CD4-positive, alpha-beta T cell treated with Interleukin-4 for 1 hour (primary cell): ENCODE results near the gene CASP9.
"Not testable (repeated sequence)": the region's sequence is repeated elsewhere in the genome, so short reads cannot be mapped to it uniquely, and the experiment has no call there.

Source experiments
- DNase-seq, 2 donors: peaks; one replicate each; pipeline ENCODE4 v3.0.0-alpha.2; 2020 to 2022

Gene CASP9

DNA sequence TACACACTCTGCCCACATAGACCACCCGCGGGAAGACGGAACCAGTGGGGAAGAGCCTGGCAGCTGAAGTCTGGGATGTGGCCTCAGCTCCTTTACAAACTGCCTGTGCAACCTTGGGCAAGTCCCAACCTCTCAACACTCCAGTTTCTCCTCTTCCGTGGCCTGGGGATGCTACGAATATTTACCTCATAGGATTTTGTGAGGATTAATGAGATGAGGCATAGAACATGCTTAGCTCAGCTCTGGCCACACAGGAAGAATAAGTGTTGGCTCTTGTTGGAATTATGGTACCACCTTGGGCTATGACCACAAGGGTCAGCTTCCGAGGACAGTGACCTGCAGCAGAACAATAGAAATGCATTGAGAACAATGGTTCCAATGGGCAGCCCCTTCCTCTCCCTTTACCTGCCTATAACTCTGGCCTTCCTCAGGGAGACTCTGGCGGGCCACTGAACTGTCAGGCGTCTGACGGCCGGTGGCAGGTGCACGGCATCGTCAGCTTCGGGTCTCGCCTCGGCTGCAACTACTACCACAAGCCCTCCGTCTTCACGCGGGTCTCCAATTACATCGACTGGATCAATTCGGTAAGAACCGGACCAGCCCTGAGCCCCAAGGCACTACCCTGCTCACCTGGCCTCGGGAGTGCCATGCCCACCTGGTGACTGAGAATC, 56.9 kb downstream of the CASP9 start:
- not testable (repeated sequence) for DNase-seq

DNA sequence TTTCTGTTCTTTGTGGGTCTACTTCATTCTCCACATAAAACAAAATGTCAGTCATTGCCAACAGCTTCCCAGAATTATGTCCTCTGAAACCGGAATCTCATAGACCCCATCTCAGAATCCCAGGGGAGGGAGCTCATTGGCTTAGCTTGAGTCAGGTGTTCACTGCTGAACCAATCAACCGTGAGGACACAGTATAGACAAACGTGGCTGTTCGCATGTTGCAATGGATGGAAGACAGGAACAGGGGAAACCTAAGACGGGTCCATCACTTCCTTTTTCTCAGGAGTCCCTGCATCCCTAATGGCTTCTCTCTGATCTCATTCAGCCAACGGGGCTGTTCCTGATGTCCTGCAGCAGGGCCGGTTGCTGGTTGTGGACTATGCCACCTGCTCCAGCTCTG, 58.3 kb downstream of the CASP9 start:
- no peak for DNase-seq

DNA sequence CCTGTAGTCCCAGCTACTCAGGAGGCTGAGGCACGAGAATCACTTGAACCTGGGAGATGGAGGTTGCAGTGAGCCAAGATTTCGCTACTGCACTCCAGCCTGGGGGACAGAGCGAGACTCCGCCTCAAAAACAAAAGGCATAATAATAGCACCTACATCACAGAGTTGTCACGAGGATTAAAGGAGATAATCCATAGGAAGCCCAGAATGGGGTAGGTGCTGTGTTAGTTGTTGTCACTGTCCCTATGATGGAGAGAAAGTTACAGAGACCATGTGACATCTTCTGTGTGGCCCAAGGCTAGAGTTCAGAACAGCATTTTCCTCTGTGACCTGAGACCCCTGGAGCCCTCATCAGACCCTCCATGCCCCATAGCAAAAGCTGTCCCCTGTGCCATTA, 60.1 kb downstream of the CASP9 start:
- not testable (repeated sequence) for DNase-seq

DNA sequence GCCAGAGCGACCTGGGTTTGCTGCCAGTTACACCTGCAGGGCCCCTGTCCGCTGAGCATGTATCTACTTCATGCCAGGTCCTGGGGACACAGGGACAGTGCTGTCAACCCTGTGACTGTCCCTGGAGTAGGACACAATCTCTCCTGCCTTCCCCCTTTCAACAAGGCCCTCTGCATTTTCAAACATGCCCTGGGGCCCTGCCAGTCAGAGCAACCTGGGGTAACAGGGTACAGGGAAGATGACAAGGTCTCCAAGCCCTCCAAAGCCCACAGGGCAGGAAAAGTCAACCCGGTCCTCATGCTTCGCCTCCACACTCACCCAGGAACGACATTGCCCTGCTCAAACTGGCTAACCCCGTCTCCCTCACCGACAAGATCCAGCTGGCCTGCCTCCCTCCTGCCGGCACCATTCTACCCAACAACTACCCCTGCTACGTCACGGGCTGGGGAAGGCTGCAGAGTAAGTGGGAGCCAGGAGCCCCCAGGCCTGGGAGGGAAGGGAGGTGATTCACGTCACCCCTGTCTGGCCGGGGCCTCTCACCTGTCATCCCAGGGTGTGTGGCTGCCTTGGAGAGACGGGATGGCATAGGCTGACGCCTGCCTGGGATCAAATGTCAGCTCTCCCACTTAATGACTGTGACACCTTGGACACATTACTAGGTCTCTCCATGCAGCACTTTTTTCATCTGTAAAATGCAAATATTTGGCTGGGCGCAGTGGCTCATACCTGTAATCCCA, 60.8 kb downstream of the CASP9 start:
- DNase-seq = not testable (repeated sequence)

DNA sequence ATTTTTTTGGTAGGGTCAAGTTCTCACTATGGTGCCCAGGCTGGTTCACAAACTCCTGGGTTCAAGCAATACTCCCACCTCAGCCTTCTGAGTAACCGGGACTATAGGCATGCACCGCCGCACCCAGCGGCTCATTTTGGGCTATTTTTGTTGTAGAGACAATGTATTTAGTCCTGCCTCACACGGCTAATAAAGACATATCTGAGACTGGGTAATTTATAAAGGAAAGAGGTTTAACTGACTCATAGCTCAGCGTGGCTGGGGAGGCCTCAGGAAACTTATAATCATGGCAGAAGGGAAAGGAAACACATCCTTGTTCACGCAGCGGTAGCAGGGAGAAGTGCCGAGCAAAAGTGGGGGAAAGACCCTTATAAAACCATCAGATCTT, 63.3 kb downstream of the CASP9 start:
- no peak for DNase-seq

DNA sequence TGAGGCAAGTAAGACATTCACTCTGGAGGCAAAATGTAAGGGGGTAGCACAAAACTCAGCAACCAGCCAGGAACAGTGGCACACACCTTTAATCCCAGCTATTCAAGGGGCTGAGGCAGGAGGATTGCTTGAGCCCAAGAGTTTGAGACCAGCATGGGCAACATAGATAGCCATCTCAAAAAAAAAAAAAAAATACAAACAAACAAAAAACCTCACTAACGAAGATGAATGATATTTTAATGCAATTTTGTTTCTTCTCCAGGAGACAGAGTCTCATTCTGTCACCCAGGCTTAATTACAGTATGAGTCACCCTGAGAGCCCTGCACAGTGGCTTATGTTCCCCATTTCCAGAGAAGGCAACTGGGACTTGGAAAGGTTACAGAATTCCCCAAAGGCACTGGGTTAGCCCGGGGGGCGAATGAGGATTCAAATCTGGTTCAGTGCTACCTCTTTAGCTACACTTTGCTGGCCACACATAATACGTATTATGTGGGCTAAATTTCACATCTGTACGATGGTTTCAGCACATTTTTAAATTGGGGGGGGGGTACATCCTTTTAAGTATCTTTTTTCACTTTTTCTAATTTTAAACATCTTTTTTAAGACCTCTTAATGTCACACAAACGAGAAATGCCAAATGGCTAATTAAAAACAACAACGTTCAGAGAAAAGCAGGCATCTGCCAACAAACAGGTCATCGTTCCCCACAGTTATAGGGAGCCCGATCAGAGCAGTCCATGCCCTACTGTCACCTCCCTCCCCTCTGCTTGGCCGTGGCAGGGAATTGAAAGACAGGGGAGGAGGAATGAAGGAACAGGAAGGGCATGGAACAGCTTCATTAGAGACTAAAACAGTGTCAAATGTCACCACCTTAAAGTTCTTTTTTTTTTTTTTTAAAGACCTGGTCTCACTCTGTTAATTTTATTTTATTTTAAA, 64.0 kb downstream of the CASP9 start:
- DNase-seq = no peak

DNA sequence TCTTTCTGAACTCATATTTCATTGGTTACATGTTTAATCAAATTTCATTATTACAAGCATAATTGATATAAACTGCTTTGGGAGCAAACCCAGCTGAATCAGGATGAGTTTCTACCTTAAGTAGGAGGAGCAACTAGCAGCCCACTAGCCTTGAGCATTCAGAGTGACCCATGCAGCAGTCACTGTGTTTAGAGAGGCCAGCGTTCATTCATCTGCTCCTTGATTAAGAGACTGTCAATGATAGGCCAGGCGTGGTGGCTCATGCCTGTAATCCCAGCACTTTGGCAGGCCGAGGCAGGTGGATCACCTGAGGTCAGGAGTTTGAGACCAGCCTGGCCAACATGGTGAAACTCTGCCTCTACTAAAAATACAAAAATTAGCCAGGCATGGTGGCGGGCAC, 65.6 kb downstream of the CASP9 start:
- DNase-seq = not testable (repeated sequence)

DNA sequence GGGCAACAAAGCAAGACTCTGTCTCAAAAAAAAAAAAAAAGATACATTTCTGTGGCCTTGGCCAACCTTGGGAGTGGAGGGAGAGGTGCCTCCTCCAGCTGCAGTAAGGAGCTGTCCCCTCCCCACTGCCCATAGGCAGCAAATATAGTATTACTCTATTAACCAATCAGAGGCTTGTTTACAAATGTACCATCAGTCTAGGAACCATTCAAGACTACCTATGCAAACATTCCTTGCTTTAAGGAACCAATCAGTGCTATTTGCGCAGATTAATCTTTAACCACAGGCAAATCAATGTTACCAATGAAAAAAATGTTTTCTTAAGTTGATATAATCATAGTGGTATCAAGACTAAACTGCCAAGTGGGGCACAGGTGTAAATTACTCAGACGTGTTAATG, 66.4 kb downstream of the CASP9 start:
- DNase-seq = no peak

DNA sequence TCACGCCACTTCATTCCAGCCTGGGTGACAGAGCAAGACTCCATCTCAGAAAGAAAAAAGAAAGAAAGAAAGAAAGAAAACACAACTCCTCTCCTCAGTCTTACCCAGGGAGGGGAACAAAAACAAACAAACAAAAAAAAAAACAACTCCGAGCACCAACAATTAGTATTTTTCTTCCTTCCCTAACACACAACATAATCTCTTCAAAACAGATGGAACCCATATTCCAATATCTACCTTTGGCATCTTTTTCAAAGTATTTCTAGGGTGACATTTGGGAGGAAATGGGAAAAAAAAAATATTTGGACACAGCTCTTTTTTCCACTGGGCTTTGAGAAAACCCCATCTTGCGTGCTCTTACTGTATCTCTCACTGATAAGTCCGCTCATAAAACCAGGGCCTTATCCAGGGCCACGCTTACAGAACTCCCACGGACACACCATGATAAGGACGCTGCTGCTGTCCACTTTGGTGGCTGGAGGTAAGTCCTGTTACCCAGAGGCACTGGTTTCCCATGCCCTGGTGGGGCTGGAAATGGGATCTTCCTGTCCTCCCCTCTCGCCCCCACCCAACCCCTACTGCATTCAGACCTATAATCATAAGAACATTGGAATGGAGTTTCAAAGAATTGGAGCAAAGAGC, 67.6 kb downstream of the CASP9 start, which contains the start of gene CELA2A:
Gene CELA2A (plus strand): TSS at position 420 of the 642 bp plus-strand sequence. CDS start 22 bp downstream, at position 442.
- no peak for DNase-seq

DNA sequence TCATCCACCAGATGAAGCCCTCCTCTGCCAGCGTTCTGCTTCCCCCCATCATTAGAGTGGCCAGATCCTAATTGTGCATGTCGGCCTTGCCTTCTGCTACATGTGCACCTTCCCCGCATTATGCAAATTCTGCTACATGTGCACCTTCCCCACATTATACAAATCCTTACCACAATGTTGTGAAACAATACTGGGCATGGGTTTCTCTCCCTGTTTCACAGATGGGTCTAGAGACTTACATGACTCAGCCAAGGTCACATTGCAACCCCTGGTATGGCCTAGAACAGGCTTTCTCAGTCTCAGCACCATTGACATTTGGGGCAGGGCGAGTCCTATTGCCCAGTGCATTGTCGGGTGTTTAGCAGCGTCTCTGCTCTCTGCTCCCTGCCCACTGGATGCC, 68.5 kb downstream of the CASP9 start:
- DNase-seq = no peak

DNA sequence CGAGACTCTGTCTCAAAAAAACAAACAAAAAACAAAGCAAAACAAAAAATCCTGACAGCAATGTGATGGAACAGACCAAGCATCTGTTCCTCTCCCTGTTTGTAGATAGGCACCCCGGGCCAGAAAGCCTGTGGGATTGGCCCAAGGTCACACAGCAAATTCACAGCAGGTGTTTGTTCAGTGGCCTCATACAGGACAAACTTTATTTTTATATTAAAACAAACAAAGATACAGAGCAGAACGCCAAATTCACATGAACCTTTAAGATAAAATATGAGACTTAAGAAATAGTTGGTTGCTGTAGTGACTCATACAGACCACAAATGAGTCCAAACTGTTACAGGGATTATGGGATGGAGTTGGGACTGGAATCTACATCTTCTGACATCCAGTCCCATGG, 69.8 kb downstream of the CASP9 start:
- DNase-seq = no peak

DNA sequence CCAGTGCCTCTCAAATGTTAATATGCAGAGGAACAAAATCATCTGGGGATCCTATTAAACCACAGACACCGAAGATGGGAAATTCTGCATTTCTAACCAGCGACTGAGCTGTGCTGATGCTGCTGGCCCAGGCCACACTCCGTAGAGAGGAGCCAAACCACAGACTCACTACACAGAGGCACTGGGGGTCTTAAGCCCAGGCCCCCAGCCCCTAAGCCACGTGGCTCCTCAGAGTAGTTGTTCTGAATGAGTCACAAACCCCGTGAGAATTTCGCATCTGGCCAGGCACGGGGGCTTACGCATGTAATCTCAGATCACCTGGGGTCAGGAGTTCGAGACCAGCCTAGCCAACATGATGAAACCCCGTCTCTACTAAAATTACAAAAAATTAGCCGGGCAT, 70.3 kb downstream of the CASP9 start:
- no peak for DNase-seq

DNA sequence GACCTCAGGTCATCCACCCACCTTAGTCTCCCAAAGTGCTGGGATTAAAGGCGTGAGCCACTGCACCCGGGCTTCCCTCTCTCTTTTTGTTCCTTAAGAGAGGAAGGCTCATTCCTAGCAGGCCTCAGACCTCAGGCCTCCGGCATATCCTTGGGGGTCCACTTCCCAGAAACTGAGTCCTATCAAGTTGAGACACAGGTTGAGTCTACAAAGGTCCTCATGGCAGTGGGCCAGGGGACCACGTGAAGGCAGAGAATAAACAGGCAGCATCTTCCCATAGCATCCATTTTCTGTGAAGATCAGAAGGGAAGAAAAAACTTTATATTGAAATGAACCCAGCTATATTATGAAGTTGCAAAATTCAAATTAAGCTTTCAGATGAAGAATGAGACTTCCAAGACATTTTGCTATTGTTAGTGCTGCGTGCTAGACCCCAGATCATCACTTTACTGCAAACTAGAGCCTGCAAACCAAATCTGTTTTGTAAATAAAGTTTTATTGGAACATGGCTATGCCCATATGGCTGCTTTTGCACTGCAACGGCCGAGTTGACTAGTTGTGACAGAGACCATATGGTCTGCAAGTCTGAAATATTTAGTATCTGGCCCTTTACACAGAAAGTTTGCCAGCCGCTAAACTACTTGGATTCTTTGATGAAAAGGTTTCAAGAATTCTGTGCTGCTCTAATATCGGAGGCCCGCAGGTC, 71.0 kb downstream of the CASP9 start:
- no peak for DNase-seq

DNA sequence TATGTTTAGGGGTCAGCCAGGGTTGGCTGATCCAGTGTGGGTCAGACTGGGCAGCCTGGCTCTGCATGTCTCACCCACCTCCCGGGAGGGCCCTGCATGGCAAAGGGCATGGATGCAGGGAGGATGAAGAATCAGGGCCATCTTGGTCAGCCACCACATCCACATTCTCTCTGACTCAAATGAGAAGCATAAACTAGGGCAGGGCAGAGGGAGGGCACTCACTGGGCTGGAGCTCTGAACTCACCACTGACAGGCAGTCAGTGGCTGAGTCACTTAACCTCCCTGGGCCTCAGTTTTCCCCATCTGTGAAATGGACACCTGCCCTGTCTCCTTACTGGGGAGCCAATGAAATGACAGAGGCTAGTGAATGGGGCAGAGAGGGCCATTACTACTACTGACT, 71.8 kb downstream of the CASP9 start:
- no peak for DNase-seq

DNA sequence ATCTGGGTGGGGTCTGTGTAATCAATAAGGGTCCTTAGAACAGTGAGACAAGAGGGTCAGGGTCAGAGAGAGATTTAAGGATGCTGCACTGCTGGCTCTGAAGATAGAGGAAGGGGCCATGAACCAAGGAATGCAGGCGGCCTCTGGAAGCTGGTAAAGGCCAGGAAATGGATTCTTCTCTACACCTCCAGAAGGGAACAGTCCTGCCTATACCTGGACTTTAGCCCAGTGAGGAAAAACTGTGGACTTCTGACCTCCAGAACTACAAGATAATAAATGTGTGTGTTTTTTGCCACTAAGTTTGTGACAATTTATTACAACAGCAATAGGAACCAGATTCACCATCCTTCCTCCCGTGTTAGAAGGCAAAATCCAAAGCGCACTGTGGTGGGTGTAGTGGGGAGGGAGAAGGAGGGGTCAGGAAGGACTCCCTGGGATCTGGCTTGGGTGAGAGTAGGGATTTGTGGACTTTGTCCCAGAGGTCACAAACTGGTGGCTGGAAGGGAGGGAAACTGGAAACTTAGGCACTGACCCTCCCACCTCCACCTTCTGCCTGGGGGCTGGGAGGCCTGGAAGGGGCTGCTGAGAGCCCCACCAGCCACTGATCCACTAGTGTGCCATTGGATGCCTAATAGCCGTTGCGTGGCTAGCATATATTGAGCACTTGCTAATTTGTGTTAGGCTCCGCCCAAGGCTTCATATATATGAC, 72.8 kb downstream of the CASP9 start:
- no peak for DNase-seq

DNA sequence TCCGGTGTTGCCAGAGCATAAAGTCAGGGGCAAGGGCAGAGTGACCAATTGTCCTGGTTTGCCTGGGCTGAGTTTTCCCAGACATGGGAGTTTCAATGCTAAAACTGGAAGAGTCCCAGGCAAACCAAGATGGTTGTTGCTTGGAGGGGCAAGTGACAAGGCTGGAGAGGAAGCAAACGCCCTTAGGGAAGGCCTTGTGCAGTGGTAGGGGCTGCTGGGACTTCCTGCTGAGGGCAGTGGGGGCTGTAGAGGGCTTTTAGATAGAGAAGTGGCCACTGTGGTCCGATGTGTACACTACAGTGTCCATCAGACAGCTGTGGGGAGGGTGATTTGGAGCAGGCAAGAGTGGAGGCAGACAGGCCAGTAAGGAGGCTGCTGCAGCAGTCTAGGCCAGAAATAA, 74.4 kb downstream of the CASP9 start:
- DNase-seq = no peak

DNA sequence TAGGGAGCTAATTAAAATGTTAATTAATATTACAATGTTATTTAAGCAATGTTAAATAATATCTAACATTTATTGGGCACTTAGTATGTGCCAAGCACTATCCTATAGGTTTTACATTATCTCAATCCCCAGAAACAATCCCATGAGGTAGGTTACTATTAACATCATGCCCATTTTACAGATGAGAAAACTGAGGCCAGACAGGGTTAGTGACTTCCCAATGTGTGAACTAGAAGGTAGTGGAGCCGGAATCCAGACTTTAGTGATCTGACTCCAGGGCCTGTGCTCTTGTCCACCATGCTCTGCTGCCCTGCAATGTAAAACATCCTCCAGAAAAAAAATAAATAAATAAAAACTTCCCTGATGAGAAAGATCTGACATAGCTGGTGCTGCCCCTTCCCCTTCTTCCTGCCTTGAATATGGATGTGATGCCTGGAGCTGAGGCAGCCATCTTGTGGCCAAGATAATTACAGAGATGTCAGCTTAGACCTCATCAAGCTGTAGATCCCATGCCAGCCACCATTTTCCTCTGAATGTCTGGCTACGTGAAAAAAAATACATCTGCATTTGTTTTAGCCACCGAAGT, 75.0 kb downstream of the CASP9 start:
- DNase-seq = no peak

DNA sequence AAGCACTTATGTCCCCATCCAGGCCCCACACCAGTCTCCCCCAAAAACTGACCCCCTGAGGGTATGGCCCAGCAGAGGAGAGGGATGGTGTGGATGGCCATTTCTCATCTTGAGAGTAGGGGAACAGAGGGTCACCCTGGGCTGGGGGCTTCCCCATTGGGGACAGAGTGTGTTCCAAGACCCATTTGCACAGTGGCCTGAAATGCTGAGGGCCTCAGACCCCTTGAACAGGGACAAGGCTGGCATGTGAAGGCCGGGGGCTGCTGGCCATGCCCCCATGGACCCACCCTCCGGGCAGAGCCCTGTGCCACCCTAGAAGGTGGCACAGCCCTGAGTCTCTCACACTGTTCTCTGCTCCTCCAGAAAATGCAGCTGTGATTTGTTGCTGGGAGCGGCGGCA, 77.8 kb downstream of the CASP9 start:
- no peak for DNase-seq

DNA sequence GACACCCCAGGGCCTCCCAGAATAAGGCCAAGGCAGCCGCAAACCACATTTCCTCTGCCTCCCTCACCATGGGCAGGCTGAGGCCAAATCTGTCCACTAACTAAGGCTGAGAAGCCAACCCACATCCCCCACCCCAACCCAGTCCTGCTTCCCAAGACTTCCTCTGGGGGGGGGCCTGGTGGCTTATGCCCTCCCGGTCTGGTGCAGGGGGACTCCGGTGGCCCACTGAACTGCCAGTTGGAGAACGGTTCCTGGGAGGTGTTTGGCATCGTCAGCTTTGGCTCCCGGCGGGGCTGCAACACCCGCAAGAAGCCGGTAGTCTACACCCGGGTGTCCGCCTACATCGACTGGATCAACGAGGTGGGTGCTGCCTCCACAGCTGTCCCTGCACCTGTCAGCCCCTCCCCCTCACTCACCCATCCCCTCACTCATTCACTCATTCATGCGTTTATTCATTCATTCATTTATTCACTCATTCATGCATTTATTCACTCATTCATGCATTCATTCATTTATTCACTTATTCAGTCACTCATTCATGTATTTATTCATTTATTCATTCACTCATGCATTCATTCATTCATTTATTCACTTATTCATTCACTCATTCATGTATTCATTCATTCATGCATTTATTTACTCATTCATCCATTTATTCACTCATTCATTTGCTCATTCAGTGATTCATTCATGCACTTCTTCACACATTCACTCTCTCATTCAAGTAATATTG, 78.5 kb downstream of the CASP9 start:
- no peak for DNase-seq
